ENCODE results near the gene CGNL1. TPM values are rescaled to one million over a fixed set of nuclear protein-coding genes. Genes with fewer than 3 reads are reported as not detected.

The CGNL1 gene
- total RNA-seq, 4 donors from 2014 or later, result 4.7 to 13.7 (median 7.3) TPM

DNA sequence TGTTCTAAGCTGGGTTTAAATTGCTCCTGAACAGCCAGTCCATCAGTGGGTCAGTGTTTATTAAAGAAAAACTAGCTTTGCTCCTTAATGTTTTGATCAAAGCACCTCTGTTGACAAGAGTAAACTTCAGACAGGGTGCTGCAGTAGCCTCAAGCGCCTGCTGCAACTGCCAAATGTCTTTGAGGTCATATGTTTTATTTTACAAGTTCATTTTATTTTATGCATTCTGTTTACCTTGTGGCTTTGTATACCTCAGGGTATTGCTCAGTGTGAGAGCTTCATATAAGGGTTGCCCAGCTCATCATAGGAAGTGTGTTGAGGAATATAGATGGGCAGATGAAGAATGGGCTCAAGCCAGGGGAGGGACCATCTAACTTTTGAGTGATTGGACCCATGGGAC lies 223.9 kb downstream of the CGNL1 start:
- ATAC-seq (ENCODE audit: low FRiP score) (no peak), DNase-seq (ENCODE audit: low spot score) (no peak)
- TF ChIP-seq, protein P1, sequence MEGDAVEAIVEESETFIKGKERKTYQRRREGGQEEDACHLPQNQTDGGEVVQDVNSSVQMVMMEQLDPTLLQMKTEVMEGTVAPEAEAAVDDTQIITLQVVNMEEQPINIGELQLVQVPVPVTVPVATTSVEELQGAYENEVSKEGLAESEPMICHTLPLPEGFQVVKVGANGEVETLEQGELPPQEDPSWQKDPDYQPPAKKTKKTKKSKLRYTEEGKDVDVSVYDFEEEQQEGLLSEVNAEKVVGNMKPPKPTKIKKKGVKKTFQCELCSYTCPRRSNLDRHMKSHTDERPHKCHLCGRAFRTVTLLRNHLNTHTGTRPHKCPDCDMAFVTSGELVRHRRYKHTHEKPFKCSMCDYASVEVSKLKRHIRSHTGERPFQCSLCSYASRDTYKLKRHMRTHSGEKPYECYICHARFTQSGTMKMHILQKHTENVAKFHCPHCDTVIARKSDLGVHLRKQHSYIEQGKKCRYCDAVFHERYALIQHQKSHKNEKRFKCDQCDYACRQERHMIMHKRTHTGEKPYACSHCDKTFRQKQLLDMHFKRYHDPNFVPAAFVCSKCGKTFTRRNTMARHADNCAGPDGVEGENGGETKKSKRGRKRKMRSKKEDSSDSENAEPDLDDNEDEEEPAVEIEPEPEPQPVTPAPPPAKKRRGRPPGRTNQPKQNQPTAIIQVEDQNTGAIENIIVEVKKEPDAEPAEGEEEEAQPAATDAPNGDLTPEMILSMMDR (IDR thresholded peaks at IDR 0.05), result no peak

Small RNA genes lying within 50 kb of the gene (small RNA-seq; reads per million reads assigned to genes)
- not detected for gene RNU6-844P

Other genes starting within 250 kb of the CGNL1 start
- gene MYZAP, start 215.4 kb downstream of the CGNL1 start, total RNA-seq, result 10 to 100 TPM; 13.1 to 84.6 (median 20.2) TPM